Cerebellar cortex (tissue), 1 donor: ENCODE measurements around the gene SIL1.
"Not testable (repeated sequence)": the region's sequence is repeated elsewhere in the genome, so short reads cannot be mapped to it uniquely, and the experiment has no call there.

Experiments used
- DNase-seq: peaks from one replicate; pipeline ENCODE4 v3.0.0-alpha.2; 2015; ENCODE audit warnings: low spot score

Gene SIL1

DNA sequence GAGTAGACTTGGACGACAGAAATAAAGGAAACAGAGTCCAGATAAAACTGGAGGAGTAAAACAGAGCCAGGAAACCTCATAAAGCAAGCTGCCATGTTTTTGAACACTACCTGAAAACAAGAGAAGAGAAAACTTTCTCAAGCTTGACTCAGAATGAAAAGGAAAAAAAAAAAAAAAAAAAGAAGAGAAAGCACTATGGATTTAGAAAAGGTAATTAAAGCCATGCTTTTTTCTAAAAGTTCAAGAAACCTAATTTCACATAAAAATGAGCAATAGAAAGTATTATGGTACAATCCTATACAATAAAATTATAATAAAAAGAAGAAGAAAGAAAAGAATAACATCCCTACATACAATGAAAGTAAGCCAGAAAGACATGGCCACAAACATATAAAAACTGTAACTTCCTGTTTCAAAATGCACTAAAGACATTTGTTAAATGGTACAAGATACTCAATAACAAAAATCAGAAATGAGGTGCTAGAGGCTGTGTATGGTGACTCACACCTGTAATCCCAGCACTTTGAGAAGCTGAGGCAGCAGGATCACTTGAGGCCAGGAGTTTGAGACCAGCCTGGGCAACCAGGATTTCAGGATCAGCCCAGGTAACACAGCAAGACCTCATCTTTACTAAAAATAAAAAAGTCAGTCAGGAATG, 129.5 kb downstream of the SIL1 start:
- DNase-seq = no peak

DNA sequence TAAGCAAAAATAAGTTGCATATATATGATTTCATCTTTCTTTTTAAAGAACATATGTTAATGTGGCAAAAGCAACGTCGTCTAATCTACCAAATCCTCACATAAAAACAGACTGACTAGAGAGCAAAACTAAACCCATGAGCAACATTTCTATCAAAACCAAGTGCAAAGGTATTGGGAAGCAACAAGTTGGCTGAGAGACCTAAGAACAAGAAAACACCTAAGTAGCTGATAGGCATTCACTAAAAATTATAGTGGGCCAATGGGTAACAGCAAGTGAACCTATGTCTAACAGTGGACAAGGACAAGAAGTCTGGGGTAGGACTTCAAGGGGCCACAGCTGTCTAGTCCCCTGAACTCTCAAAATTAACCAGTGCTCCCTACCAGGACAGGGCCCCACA, 130.1 kb downstream of the SIL1 start:
- DNase-seq = no peak

DNA sequence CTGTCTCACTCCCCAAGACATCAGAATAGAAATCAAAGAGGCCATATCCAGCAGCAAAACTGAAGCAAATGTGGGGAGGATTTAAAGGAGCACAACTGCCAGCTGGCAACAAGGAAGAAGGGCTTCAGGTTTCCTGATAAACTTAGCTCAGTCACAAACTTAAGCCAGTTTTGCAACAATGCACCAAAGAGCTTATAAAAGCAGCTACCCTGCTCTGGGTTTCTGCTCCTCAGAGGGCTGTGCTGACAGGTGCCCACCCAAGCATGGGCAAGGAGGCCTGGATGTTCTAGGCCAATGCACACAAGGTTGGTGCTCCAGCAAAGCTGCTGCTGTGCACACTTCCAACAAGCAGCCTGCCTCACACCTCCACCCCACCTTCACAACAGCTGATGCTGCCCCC, 132.9 kb downstream of the SIL1 start:
- no peak for DNase-seq

DNA sequence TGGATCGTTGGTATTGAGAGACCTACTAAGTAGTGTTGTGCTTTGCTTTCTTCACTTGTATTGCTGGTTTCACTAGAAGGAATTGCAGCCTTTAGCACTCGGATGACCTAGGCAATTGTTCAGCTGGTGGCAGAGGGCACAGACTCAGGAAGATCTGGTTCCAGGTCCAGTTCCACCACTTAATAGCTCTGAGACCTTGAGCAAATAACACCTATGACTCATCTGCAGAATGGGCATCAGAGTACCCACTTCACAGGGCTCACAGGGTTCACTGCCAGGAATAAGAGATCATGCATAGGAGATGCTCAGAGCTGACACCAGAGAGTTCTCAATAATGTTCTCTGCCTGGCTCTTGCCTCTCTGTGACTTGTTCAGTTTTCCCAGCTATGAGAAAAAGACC, 133.6 kb downstream of the SIL1 start:
- no peak for DNase-seq

DNA sequence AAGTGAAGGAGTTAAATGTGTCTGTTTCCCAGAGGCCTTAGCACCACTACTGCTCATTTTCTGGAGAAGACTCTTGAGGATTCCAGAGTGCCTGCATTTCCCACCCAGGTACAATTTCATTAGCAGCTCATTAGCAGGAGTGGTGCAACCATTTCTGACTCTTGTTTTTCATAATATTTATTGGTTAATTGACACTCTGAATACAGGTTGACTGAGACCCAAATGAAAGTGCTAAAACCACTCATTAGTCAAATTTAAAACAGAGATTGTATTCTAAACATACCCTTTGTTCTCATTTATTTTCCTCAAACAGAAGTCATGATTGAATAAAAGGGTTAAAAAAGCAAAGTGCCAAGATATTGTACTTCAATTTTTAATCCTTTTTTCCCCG, 134.5 kb downstream of the SIL1 start:
- no peak for DNase-seq

DNA sequence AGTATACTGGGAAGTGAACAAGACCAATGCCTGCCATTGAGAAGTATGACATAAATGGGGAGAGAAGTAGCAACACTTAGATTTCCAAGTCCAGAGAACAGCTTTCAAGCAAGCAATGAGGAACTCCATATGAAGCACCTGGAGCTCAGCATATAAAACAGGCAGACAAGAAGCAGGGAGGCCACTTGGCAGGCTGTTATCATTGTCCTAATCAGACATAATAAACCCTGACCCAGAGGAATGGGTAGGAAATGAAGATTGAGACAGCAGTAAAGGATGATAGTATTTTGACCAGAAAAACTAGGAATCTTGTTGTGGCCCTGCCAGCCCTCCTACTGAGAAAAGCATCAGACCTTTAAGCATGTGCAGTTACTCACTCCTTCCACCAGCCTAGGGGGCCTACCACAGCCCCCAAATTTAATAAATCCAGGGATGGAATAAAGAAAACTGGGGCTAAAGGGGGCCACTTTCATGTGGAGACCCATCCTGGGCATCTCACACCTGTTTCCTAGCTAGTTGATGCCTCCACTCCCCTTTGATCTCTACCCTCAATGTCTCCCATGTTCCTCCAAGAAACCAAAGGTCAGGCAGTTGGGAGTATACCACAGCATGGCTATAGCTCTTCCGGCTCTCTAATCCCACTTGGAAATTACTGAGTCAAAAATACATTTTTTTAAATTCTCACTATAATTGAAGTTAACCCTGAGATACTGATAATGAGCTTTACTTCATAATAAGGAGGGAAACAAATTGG, 135.1 kb downstream of the SIL1 start:
- DNase-seq = no peak

DNA sequence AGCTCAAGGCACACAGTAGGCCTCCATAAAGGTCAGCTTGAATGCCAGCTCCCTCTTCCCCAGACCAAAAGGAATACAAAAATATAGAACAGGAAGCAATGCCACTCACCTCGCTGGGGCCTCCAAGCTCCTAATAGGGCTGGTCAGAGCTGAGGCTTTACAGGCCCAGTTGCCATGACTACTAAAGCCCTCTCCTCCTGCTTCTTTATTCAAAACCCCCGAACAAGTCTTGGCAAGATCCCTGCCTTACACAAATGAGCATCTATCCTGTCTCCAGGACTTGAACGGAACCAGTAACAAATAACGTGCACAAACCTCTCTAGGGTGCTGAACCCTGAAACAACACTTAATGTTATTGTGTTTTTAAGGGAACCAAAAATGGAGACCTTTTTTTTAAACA, 136.3 kb downstream of the SIL1 start:
- DNase-seq = no peak

DNA sequence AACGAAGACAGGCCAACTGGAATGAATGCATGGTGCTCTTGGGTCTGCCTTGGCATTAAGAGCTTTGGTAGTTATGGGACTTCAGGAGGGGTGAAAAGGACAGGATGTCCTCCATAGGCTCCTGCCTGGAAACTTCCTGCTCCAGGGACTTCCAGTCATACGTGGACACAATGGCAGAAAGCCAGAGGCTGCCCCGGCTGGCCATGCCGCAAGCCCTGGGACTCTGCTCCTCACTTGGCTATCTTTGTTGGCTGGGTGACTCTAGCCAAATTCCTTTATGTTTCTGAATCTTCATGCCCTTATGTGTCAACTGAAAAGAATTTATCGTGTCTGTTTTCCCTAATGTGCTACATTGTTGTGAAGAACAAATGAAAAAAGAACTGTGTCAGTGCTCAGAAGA, 136.9 kb downstream of the SIL1 start:
- DNase-seq = no peak

DNA sequence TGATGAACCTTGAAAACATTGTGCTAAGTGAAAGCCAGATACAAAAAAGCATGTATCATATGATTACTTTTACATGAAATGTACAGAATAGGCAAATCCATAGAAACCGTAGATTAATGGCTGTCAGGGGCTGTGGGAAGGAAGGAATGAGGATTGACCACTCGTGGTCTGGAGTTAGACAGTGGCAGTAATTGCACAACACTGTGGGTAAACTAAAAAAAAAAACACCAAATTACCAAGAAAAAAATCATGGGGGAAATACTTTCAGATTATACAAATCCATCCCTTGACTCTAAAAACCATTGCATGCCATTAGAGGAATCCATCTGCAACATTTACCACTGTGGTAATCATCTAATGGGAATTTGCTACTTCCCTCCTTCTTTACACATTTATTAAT, 140.0 kb downstream of the SIL1 start:
- DNase-seq = no peak

DNA sequence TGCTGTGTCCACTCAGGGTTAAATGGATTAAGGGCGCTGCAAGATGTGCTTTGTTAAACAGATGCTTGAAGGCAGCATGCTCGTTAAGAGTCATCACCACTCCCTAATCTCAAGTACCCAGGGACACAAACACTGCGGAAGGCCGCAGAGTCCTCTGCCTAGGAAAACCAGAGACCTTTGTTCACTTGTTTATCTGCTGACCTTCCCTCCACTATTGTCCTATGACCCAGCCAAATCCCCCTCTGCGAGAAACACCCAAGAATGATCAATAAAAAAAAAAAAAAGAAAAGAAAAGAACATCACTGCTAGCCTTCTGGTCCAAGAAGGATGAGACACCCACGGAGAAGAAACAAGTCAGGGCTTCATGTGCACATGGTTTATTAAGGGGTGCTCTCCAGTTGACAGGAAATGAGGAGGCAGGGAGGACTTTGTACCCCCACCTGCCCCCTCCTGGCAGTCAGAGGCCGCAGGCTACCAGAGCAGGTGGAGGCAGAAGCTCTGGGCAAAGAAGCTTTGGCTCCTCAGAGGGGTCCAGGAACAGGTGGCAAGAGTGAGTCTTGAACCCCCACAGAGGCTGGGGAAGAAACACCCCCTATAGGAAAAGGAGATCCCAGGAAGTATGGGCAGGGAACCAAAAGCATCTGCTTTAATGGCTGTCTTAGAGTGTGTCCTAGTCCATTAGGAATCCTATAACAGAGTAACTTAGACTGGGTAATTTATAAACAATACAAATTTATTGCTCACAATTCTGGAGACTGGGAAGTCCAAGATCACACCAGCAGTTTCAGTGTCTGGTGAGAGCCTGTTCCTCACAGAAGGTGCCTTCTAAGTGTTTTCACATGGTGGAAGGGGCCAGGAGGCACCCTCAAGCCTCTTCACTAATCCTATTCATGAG, 140.9 kb downstream of the SIL1 start:
- not testable (repeated sequence) for DNase-seq

DNA sequence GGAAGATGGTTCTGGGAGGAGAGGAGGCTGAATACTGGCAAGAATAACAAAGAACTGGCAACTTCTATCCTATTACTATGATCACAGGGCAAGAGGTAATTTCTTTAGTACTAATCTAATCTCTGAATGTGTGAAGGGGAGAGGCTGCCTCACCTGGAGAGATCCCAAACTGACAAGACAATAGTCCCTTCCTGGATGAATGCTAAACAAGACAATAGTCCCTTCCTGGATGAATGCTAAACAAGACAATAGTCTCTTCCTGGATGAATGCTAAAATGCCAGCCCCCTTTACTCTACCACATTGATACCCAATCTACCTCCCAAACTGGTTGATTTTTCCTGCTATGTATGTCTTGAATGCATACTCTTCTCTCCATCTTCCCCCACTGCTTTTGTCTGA, 145.2 kb downstream of the SIL1 start:
- no peak for DNase-seq

DNA sequence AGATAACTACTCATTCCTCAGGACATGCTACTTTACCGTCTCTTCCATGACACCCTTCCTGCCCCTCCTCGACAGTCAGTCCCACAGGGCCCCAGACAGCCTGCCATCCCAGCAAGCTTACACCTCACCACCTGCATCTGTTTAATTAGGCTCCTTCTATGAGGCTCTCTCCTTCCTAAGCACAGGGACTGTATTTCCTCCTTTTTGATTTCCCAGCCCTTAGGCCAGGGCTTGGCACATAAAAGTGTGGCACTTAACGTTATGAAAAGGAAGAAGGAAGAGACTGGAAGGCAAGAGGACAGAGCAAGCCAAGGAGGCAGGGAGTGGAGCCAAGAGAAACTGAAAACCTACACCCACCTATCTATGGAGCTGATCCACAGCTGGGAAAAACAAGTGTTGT, 146.8 kb downstream of the SIL1 start:
- no peak for DNase-seq

DNA sequence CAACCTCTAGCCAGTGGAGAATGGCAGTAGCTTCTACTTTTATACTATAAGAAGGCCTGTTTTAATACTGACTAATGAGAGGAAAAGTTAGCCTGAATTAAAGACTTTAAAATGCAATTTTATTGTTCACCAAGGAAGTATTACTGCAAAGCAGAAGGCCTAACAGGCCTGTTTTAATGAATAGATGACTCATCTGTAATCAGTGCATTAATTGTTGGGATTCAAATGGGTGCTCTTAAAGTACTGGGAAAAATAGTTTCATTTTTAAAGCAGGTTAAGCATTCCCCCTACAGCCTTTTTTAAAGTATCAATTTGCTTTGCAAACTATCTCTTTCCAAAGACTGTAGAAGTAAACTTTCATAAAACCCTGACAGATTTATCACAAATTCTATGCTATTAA, 147.7 kb downstream of the SIL1 start:
- DNase-seq = no peak

DNA sequence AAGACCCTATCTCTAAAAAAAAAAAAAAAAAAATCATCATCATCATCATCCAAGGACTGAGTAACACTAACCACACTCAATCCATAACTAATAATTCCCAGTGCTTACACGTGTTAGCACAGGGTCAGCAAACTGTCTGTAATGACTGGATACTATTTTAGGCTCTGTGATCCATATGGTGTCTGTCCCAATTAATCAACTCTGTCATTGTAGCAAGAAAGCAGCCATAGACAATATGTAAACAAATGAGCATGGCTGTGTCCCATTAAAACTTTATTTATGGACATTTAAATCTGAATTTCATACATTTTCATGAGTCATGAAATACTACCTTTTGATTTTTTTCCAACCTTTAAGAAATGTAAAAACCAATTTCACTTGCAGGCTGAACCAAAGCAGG, 148.4 kb downstream of the SIL1 start:
- DNase-seq = no peak

DNA sequence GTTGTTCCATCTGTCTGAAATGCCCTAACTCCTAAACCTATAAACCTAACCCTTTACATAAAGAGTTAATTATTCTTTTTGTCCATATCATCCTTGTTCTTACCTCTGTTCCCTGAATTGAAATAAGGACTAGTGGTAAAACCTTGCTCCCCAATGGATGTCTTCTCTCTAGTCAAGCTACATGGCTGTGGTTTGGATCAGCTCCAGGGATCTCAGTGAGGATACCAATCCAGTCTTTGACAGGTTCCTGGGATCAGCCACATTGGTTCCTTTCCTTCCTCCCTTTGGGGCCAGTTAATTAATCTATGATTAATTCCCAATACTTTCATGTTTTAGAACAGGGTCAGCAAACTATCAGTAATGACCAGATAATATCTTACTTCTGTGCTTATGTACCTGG, 151.6 kb downstream of the SIL1 start:
- DNase-seq = no peak

DNA sequence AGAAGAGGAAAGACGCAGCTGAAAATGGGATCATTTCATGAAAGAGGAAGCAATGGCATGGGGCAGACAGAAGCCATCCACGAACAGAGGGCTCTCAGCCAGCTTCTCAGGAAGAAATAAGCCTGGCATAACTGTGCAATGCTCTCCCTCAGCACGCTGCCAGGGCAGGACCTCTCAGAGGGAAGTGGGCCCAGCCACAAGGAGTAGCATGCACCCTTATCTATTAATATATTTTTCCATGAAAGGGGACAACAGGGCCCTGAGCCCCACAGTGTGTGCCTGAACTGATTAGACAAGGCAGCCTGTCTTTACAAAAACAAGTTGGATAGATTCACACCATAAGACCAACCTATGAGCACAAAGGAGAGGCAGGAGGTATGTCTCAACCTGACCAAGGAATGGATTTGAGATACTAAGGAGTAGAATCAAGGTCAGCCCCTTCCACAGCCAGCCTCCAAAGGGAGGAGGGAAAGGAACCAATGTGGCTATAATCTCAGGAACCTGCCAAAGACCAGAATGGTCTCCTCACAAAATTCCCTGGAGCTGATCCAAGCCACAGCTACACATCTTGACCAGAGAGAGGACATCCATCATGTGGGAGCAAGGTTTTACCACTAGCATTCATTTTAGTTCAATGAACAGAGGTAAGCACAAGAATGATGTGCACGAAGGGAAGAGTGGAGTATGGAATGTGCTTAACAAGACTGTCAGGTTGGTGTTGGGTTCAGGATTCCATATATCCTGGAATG, 154.8 kb downstream of the SIL1 start:
- no peak for DNase-seq

DNA sequence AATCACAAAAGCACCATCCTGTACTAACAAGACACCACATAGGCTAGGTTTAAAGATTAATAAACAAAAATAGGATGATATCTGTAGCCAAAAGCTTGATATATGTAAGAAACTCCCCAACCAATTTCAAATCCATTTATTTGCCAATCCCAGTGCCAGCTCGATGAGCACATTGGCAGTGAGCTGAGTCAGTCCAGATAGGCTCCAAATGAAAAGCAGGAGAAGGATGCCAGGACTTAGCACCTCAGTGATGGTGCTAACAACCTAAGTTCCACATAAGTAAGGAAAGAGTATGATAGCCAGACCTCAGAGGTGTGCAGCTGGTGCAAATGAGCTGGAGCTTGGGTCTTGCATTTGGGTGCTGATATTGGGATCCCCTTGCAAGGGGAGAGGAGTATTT, 158.1 kb downstream of the SIL1 start:
- no peak for DNase-seq

DNA sequence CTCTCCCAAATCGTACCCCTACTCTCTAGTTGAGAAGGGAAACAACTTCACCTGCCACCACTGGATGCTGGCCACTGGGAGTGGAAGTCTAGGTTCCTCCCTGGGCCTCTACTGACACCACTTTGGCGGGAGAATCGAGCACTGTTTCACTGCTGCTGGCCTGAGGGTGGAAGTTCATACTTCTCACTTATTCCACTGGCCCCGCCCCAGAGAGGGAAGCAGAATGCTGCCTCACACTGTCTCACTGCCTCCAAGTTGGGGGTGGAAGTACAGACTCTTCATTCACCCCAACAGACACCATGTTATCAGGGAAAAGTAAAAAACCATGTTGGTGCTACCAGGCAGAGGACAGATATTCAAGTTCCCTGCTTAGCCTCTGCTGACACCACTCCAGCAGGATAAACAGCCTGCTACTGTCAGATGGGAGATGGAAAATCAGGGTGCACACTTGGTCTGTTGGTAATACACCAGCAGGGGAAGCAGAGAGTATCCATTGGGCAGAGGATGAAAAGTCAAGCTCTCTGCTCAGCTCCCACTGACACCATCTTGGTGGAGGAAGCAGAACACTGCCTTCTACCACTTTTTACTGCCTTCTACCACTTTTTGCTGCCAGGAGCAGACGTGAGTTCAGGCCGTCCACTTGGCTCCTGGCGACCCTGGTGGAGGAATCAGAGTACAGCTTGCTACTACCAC, 159.4 kb downstream of the SIL1 start:
- DNase-seq = no peak

DNA sequence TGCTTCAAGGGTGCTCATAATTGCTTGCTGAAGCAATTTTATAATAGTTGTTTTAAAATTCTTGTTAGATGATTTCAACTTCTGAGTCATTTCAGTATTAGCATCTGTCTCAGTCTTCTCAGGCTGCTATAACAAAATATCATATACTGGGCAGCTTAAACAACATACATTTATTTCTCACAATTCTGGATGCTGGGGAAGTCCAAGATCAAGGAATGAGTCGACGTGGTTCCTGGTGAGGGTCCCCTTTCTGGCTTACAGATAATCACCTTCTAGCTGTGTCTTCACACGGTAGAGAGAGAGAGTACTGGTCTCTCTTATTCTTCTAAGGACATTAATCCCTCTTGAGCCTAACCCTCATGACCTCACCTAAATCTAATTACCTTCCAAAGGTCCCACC, 160.4 kb downstream of the SIL1 start:
- no peak for DNase-seq

DNA sequence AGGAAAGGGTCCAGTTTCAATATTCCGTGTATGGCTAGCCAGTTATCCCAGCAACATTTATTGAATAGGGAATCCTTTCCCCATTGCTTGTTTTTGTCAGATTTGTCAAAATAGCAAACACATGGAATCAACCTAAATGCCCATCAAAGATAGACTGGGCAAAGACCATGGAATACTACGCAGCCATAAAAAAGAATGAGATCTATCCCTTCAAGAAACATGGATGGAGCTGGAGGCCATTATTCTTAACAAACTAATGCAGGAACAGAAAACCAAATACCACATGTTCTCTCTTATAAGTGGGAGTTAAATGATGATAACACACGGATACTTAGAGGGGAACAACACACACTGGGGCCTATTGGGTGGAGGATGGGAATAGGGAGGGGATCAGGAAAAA, 161.8 kb downstream of the SIL1 start:
- not testable (repeated sequence) for DNase-seq

DNA sequence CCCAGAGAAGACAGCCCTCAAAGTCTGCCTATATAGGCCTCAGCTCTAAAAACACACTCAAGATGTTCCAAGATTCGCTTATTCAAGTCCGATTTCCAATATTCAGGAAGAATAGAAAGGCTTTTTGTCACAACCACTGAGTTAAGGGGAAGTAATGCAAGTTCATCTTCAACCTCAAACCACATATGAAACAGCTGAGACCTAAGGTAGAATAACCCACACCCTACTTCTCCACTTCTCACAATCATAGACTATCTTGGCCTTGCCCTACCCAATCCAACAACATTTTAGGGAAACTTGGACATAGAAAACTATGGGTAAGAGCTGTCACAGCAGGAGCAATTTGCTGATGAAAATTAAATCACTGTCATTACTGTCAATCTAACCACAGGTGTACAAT, 171.0 kb downstream of the SIL1 start:
- DNase-seq = no peak

DNA sequence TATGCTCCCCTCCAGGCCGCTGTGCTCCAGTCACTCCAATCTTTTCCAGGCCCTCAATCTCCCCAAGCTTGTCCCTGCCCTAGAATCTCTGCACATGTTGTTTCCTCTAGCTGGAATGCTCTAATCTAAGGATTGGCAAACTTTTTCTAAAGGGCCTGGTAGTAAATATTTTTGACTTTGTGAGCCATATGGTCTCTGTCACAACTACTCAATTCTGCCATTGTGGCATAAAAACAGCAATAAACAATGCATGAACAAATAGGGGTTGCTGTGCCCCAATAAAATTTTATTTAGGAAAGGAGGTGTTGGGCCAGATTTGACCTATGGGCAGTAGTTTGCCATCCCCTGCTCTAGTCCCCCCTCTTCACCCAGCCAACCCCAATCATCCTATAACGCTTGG, 172.5 kb downstream of the SIL1 start:
- DNase-seq = no peak
